ENCODE results near the gene RBM15B.
"Not testable (repeated sequence)": the region's sequence is repeated elsewhere in the genome, so short reads cannot be mapped to it uniquely, and the experiment has no call there.

RBM15B gene

GRCh38 chr3:51360806-51361205 lies 30.3 kb upstream of the RBM15B start:
- no peaks in the 10 kb centered on the region for H3K9me3 ChIP-seq (ENCODE audit: control insufficient read depth, insufficient read depth, low read depth, low read length)
- H3K4me1 ChIP-seq (ENCODE audit: control insufficient read depth, insufficient read depth, low read length), result no peaks in the 10 kb centered on the region
- H3K9ac ChIP-seq (ENCODE audit: low read length), result no peak overlapping the region
- peaks cover 26% of the 10 kb centered on the region; the same call in 1 of the 2 replicates for H3K36me3 ChIP-seq (ENCODE audit: control insufficient read depth, insufficient read depth, low read length)
- H3K27me3 ChIP-seq (ENCODE audit: control insufficient read depth, insufficient read depth, low read length), result no peaks in the 10 kb centered on the region
- no peak overlapping the region for H3K4me3 ChIP-seq (ENCODE audit: low read depth, low read length)
- no peak overlapping the region for H3K27ac ChIP-seq (ENCODE audit: low read depth, low read length)

- Histone ChIP-seq H3K27me3 (ENCODE audit: control insufficient read depth, insufficient read depth, low read length) (no peaks in the 10 kb centered on the region), H3K4me3 (ENCODE audit: low read depth, low read length) (no peak overlapping the region), H3K9me3 (ENCODE audit: control insufficient read depth, insufficient read depth, low read depth, low read length) (no peaks in the 10 kb centered on the region), H3K9ac (ENCODE audit: low read length) (no peak overlapping the region), H3K27ac (ENCODE audit: low read depth, low read length) (no peak overlapping the region), H3K36me3 (ENCODE audit: control insufficient read depth, insufficient read depth, low read length) (peaks cover 24% of the 10 kb centered on the region; the same call in 1 of the 2 replicates), H3K4me1 (ENCODE audit: control insufficient read depth, insufficient read depth, low read length) (no peaks in the 10 kb centered on the region)
Observed at GRCh38 chr3:51361746-51362145, 29.3 kb upstream of the RBM15B start.

- H3K27ac ChIP-seq (ENCODE audit: low read depth, low read length), result no peak overlapping the region
- no peak overlapping the region for H3K4me3 ChIP-seq (ENCODE audit: low read depth, low read length)
- H3K4me1 ChIP-seq (ENCODE audit: control insufficient read depth, insufficient read depth, low read length), result no peaks in the 10 kb centered on the region
- no peaks in the 10 kb centered on the region for H3K27me3 ChIP-seq (ENCODE audit: control insufficient read depth, insufficient read depth, low read length)
- H3K9ac ChIP-seq (ENCODE audit: low read length), result no peak overlapping the region
- no peaks in the 10 kb centered on the region for H3K9me3 ChIP-seq (ENCODE audit: control insufficient read depth, insufficient read depth, low read depth, low read length)
- H3K36me3 ChIP-seq (ENCODE audit: control insufficient read depth, insufficient read depth, low read length), result peaks cover 17% of the 10 kb centered on the region; the same call in 1 of the 2 replicates
Observed at GRCh38 chr3:51362476-51362875, 28.6 kb upstream of the RBM15B start.

GRCh38 chr3:51368276-51368675 lies 22.8 kb upstream of the RBM15B start:
- not testable (repeated sequence) for H3K36me3 ChIP-seq (ENCODE audit: control insufficient read depth, insufficient read depth, low read length); H3K9ac ChIP-seq (ENCODE audit: low read length); H3K27ac ChIP-seq (ENCODE audit: low read depth, low read length); H3K27me3 ChIP-seq (ENCODE audit: control insufficient read depth, insufficient read depth, low read length); H3K4me3 ChIP-seq (ENCODE audit: low read depth, low read length); H3K4me1 ChIP-seq (ENCODE audit: control insufficient read depth, insufficient read depth, low read length); H3K9me3 ChIP-seq (ENCODE audit: control insufficient read depth, insufficient read depth, low read depth, low read length)

GRCh38 chr3:51371943-51372557 lies 19.0 kb upstream of the RBM15B start:
- Histone ChIP-seq H3K4me3 (ENCODE audit: low read depth, low read length) (no peak overlapping the region), H3K9ac (ENCODE audit: low read length) (no peak overlapping the region), H3K9me3 (ENCODE audit: control insufficient read depth, insufficient read depth, low read depth, low read length) (peaks cover 9% of the 10 kb centered on the region), H3K4me1 (ENCODE audit: control insufficient read depth, insufficient read depth, low read length) (no peaks in the 10 kb centered on the region), H3K27me3 (ENCODE audit: control insufficient read depth, insufficient read depth, low read length) (no peaks in the 10 kb centered on the region), H3K36me3 (ENCODE audit: control insufficient read depth, insufficient read depth, low read length) (peaks cover 20% of the 10 kb centered on the region; the same call in 1 of the 2 replicates), H3K27ac (ENCODE audit: low read depth, low read length) (no peak overlapping the region)

GRCh38 chr3:51373658-51374421 lies 17.2 kb upstream of the RBM15B start:
- H3K9ac ChIP-seq (ENCODE audit: low read length), result no peak overlapping the region
- no peak overlapping the region for H3K27ac ChIP-seq (ENCODE audit: low read depth, low read length)
- no peaks in the 10 kb centered on the region for H3K27me3 ChIP-seq (ENCODE audit: control insufficient read depth, insufficient read depth, low read length)
- H3K4me1 ChIP-seq (ENCODE audit: control insufficient read depth, insufficient read depth, low read length), result no peaks in the 10 kb centered on the region
- 0 out of 2 replicates have a peak, but pooled peaks cover under 1% of the 10 kb centered on the region for H3K9me3 ChIP-seq (ENCODE audit: control insufficient read depth, insufficient read depth, low read depth, low read length)
- H3K4me3 ChIP-seq (ENCODE audit: low read depth, low read length), result no peak overlapping the region
- H3K36me3 ChIP-seq (ENCODE audit: control insufficient read depth, insufficient read depth, low read length), result peaks cover 21% of the 10 kb centered on the region; the same call in 1 of the 2 replicates

GRCh38 chr3:51374456-51374855 lies 16.6 kb upstream of the RBM15B start:
- H3K36me3 ChIP-seq (ENCODE audit: control insufficient read depth, insufficient read depth, low read length), result peaks cover 21% of the 10 kb centered on the region; the same call in 1 of the 2 replicates
- no peak overlapping the region for H3K9ac ChIP-seq (ENCODE audit: low read length)
- H3K4me3 ChIP-seq (ENCODE audit: low read depth, low read length), result no peak overlapping the region
- H3K4me1 ChIP-seq (ENCODE audit: control insufficient read depth, insufficient read depth, low read length), result no peaks in the 10 kb centered on the region
- no peak overlapping the region for H3K27ac ChIP-seq (ENCODE audit: low read depth, low read length)
- no peaks in the 10 kb centered on the region for H3K9me3 ChIP-seq (ENCODE audit: control insufficient read depth, insufficient read depth, low read depth, low read length)
- H3K27me3 ChIP-seq (ENCODE audit: control insufficient read depth, insufficient read depth, low read length), result no peaks in the 10 kb centered on the region

- no peak overlapping the region for H3K4me3 ChIP-seq (ENCODE audit: low read depth, low read length)
- H3K9ac ChIP-seq (ENCODE audit: low read length), result no peak overlapping the region
- H3K27me3 ChIP-seq (ENCODE audit: control insufficient read depth, insufficient read depth, low read length), result no peaks in the 10 kb centered on the region
Observed at GRCh38 chr3:51375136-51375535, 15.9 kb upstream of the RBM15B start.

GRCh38 chr3:51375571-51375970 lies 15.5 kb upstream of the RBM15B start:
- Histone ChIP-seq H3K27me3 (ENCODE audit: control insufficient read depth, insufficient read depth, low read length) (no peaks in the 10 kb centered on the region), H3K4me3 (ENCODE audit: low read depth, low read length) (no peak overlapping the region), H3K4me1 (ENCODE audit: control insufficient read depth, insufficient read depth, low read length) (no peaks in the 10 kb centered on the region), H3K9ac (ENCODE audit: low read length) (no peak overlapping the region), H3K27ac (ENCODE audit: low read depth, low read length) (no peak overlapping the region), H3K9me3 (ENCODE audit: control insufficient read depth, insufficient read depth, low read depth, low read length) (no peaks in the 10 kb centered on the region), H3K36me3 (ENCODE audit: control insufficient read depth, insufficient read depth, low read length) (peaks cover 21% of the 10 kb centered on the region; the same call in 1 of the 2 replicates)

More at GRCh38 chr3:51375136-51375535, 15.9 kb upstream of the RBM15B start:
- no peaks in the 10 kb centered on the region for H3K9me3 ChIP-seq (ENCODE audit: control insufficient read depth, insufficient read depth, low read depth, low read length)
- H3K27ac ChIP-seq (ENCODE audit: low read depth, low read length), result no peak overlapping the region
- H3K4me1 ChIP-seq (ENCODE audit: control insufficient read depth, insufficient read depth, low read length), result no peaks in the 10 kb centered on the region
- peaks cover 21% of the 10 kb centered on the region; the same call in 1 of the 2 replicates for H3K36me3 ChIP-seq (ENCODE audit: control insufficient read depth, insufficient read depth, low read length)

- Histone ChIP-seq H3K27me3 (ENCODE audit: control insufficient read depth, insufficient read depth, low read length) (no peaks in the 10 kb centered on the region), H3K4me3 (ENCODE audit: low read depth, low read length) (no peak overlapping the region), H3K4me1 (ENCODE audit: control insufficient read depth, insufficient read depth, low read length) (peaks cover 2% of the 10 kb centered on the region), H3K9ac (ENCODE audit: low read length) (no peak overlapping the region), H3K36me3 (ENCODE audit: control insufficient read depth, insufficient read depth, low read length) (peaks cover 21% of the 10 kb centered on the region; the same call in 1 of the 2 replicates), H3K27ac (ENCODE audit: low read depth, low read length) (no peak overlapping the region), H3K9me3 (ENCODE audit: control insufficient read depth, insufficient read depth, low read depth, low read length) (no peaks in the 10 kb centered on the region)
Observed at GRCh38 chr3:51378065-51378464, 13.0 kb upstream of the RBM15B start.

- no peak overlapping the region for H3K9ac ChIP-seq (ENCODE audit: low read length)
- H3K27me3 ChIP-seq (ENCODE audit: control insufficient read depth, insufficient read depth, low read length), result no peaks in the 10 kb centered on the region
- peaks cover 8% of the 10 kb centered on the region for H3K4me1 ChIP-seq (ENCODE audit: control insufficient read depth, insufficient read depth, low read length)
- no peak overlapping the region for H3K4me3 ChIP-seq (ENCODE audit: low read depth, low read length)
- H3K9me3 ChIP-seq (ENCODE audit: control insufficient read depth, insufficient read depth, low read depth, low read length), result no peaks in the 10 kb centered on the region
- H3K27ac ChIP-seq (ENCODE audit: low read depth, low read length), result no peak overlapping the region
- peaks cover 21% of the 10 kb centered on the region; the same call in 1 of the 2 replicates for H3K36me3 ChIP-seq (ENCODE audit: control insufficient read depth, insufficient read depth, low read length)
Observed at GRCh38 chr3:51378726-51379125, 12.4 kb upstream of the RBM15B start.
